Suprapubic skin (tissue), 4 donors: ENCODE measurements around the gene TUSC7. TPM values are rescaled to one million over a fixed set of nuclear protein-coding genes. Genes with fewer than 3 reads are reported as not detected.

Source experiments
- DNase-seq, 2 donors: peaks; one replicate each; pipeline ENCODE4 v3.0.0-alpha.2; 2019; ENCODE audit warnings: low spot score in 2 of 2
- H3K27ac ChIP-seq: fragments of 200-600 bp; sonication (generic); one replicate; pipeline ENCODE4 v1.5.1; 2019
- H3K27me3 ChIP-seq: fragments of 200-600 bp; sonication (generic); one replicate; pipeline ENCODE4 v1.5.1; 2019
- H3K36me3 ChIP-seq: fragments of 200-600 bp; sonication (generic); one replicate; pipeline ENCODE4 v1.5.1; 2019
- H3K4me1 ChIP-seq: fragments of 200-600 bp; sonication (generic); one replicate; pipeline ENCODE4 v1.5.1; 2019
- H3K4me3 ChIP-seq: fragments of 200-600 bp; sonication (generic); one replicate; pipeline ENCODE4 v1.5.1; 2019; ENCODE audit warnings: mild to moderate bottlenecking
- H3K9me3 ChIP-seq: fragments of 200-600 bp; sonication (generic); one replicate; pipeline ENCODE4 v1.5.1; 2019
- CTCF ChIP-seq, 2 donors: fragments of 200-600 bp in 1 of 2; fragments of 450-650 bp in 1 of 2; sonication (generic) in 1 of 2; IDR thresholded peaks; one replicate each; pipeline ENCODE4 v1.5.1; 2016 to 2019; ENCODE audit warnings: antibody characterized with exemption in 2 of 2, mild to moderate bottlenecking in 1 of 2, moderate library complexity in 1 of 2
- EP300 ChIP-seq: sonication (generic); formaldehyde crosslinking; IDR thresholded peaks from one replicate; pipeline ENCODE4 v1.6.1; 2017; ENCODE audit warnings: antibody characterized with exemption
- POLR2A ChIP-seq, 2 donors: fragments of 450-650 bp; IDR thresholded peaks; one replicate each; pipeline ENCODE4 v1.6.1; 2017; ENCODE audit warnings: antibody characterized with exemption in 2 of 2, mild to moderate bottlenecking in 2 of 2, moderate library complexity in 2 of 2
- POLR2AphosphoS5 ChIP-seq, 3 donors: sonication (generic); formaldehyde crosslinking; IDR thresholded peaks; one replicate each; pipeline ENCODE4 v1.6.1; 2017; ENCODE audit warnings: antibody characterized with exemption in 3 of 3
- WGBS: methylation state at CpG from one replicate; pipeline ENCODE4 v1.1.5; 2018; 5-methylcytosine and 5-hydroxymethylcytosine counted together
- total RNA-seq, 4 donors: library from RNA; depleted of rRNA; stranded (reverse); fragments of >200 nt; gene quantifications; one replicate each; pipeline ENCODE4 v1.1.0, GENCODE V29; 2016

The TUSC7 gene
- total RNA-seq, 4 donors from 2014 or later, result not detected

GRCh38 chr3:116669576-116669975 is 40.0 kb upstream of the TUSC7 start:
- 56% methylated on average over 3 of the region's 3 CpGs for WGBS
- TF ChIP-seq POLR2AphosphoS5 (IDR thresholded peaks at IDR 0.05), result no peak
- no peak for TF ChIP-seq POLR2A (IDR thresholded peaks at IDR 0.05)
- no peak for TF ChIP-seq CTCF (IDR thresholded peaks at IDR 0.05)
- TF ChIP-seq EP300, result no peak
- H3K27ac ChIP-seq, result no peak overlapping the region
- H3K9me3 ChIP-seq, result no peaks in the 10 kb centered on the region
- H3K4me1 ChIP-seq, result no peaks in the 10 kb centered on the region
- no peaks in the 10 kb centered on the region for H3K27me3 ChIP-seq
- DNase-seq, result no peak
- no peak overlapping the region for H3K4me3 ChIP-seq
- no peaks in the 10 kb centered on the region for H3K36me3 ChIP-seq

- 32% methylated on average over 1 of the region's 1 CpG for WGBS
- TF ChIP-seq EP300, result no peak
- no peak for TF ChIP-seq POLR2A (IDR thresholded peaks at IDR 0.05)
- no peak for TF ChIP-seq CTCF (IDR thresholded peaks at IDR 0.05)
- TF ChIP-seq POLR2AphosphoS5 (IDR thresholded peaks at IDR 0.05), result no peak
- Histone ChIP-seq H3K27me3 (no peaks in the 10 kb centered on the region), H3K4me1 (no peaks in the 10 kb centered on the region), H3K9me3 (no peaks in the 10 kb centered on the region), H3K4me3 (no peak overlapping the region), H3K36me3 (no peaks in the 10 kb centered on the region), H3K27ac (no peak overlapping the region)
- no peak for DNase-seq
Measured at GRCh38 chr3:116671151-116671550, 38.4 kb upstream of the TUSC7 start.

GRCh38 chr3:116678853-116679252 is 30.7 kb upstream of the TUSC7 start:
- no peaks in the 10 kb centered on the region for H3K36me3 ChIP-seq
- H3K9me3 ChIP-seq, result no peaks in the 10 kb centered on the region
- no peaks in the 10 kb centered on the region for H3K27me3 ChIP-seq
- no peak for TF ChIP-seq CTCF (IDR thresholded peaks at IDR 0.05)
- no peak for TF ChIP-seq EP300
- TF ChIP-seq POLR2A (IDR thresholded peaks at IDR 0.05), result no peak
- TF ChIP-seq POLR2AphosphoS5 (IDR thresholded peaks at IDR 0.05), result no peak
- no peak overlapping the region for H3K27ac ChIP-seq
- no peak overlapping the region for H3K4me3 ChIP-seq
- WGBS, result 70% methylated on average over 13 of the region's 13 CpGs
- DNase-seq, result no peak
- H3K4me1 ChIP-seq, result no peaks in the 10 kb centered on the region

GRCh38 chr3:116691041-116691440 is 18.5 kb upstream of the TUSC7 start:
- H3K36me3 ChIP-seq, result no peaks in the 10 kb centered on the region
- no peak overlapping the region for H3K4me3 ChIP-seq
- H3K27ac ChIP-seq, result no peak overlapping the region
- TF ChIP-seq POLR2AphosphoS5 (IDR thresholded peaks at IDR 0.05) (no peak), POLR2A (IDR thresholded peaks at IDR 0.05) (no peak), EP300 (no peak), CTCF (IDR thresholded peaks at IDR 0.05) (no peak)
- no peak for DNase-seq
- 82% methylated on average over 2 of the region's 2 CpGs for WGBS
- no peaks in the 10 kb centered on the region for H3K4me1 ChIP-seq
- H3K27me3 ChIP-seq, result no peaks in the 10 kb centered on the region
- H3K9me3 ChIP-seq, result no peaks in the 10 kb centered on the region

- no peak for DNase-seq
- no peak overlapping the region for H3K4me3 ChIP-seq
- H3K36me3 ChIP-seq, result no peaks in the 10 kb centered on the region
- no peaks in the 10 kb centered on the region for H3K9me3 ChIP-seq
- no peaks in the 10 kb centered on the region for H3K27me3 ChIP-seq
- no peaks in the 10 kb centered on the region for H3K4me1 ChIP-seq
- no peak overlapping the region for H3K27ac ChIP-seq
- TF ChIP-seq POLR2AphosphoS5 (IDR thresholded peaks at IDR 0.05) (no peak), EP300 (no peak), CTCF (IDR thresholded peaks at IDR 0.05) (no peak)
Measured at GRCh38 chr3:116701070-116701469, 8.5 kb upstream of the TUSC7 start.
